Ectodermal cell (in vitro differentiated cells): ENCODE data around the gene WDR18.
A peak's percentile ranks its signal among the peaks of the same experiment; 100 is the strongest.
"Not testable (repeated sequence)": the region's sequence is repeated elsewhere in the genome, so short reads cannot be mapped to it uniquely, and the experiment has no call there.

Source experiments
- H3K27ac ChIP-seq: 2 replicates; pipeline ENCODE4 v1.7.0; 2013; ENCODE audit warnings: mild to moderate bottlenecking, low read depth, low read length; ENCODE audit not compliant: insufficient read depth, poor library complexity, severe bottlenecking
- H3K27me3 ChIP-seq: 2 replicates; pipeline ENCODE4 v1.7.0; 2013; ENCODE audit warnings: mild to moderate bottlenecking, low read length; ENCODE audit not compliant: insufficient read depth, control insufficient read depth, poor library complexity, severe bottlenecking
- H3K36me3 ChIP-seq: one replicate; pipeline ENCODE4 v1.7.0; 2013; ENCODE audit warnings: low read length; ENCODE audit not compliant: control insufficient read depth, insufficient read depth
- H3K4me1 ChIP-seq: one replicate; pipeline ENCODE4 v1.7.0; 2013; ENCODE audit warnings: low read length; ENCODE audit not compliant: control insufficient read depth, insufficient read depth
- H3K4me3 ChIP-seq: 2 replicates; pipeline ENCODE4 v1.7.0; 2013; ENCODE audit warnings: low read depth, low read length, control low read depth; ENCODE audit not compliant: insufficient read depth
- H3K9me3 ChIP-seq: 2 replicates; pipeline ENCODE4 v1.7.0; 2013; ENCODE audit warnings: mild to moderate bottlenecking, low read length, moderate library complexity; ENCODE audit not compliant: control insufficient read depth
- WGBS, 2 experiments: methylation state at CpG; one replicate each; pipeline ENCODE4 v1.1.7; 2013; ENCODE audit warnings: missing lambda C conversion rate in 2 of 2; 5-methylcytosine and 5-hydroxymethylcytosine counted together

Gene WDR18

GRCh38 chr19:1023883-1024188 lies 39.7 kb downstream of the WDR18 start:
- not testable (repeated sequence) for H3K4me3 ChIP-seq, H3K27me3 ChIP-seq, H3K36me3 ChIP-seq, H3K27ac ChIP-seq, H3K9me3 ChIP-seq
- 95 to 96% methylated on average over 5 of the region's 5 CpGs for WGBS, 2 experiments
- H3K4me1 ChIP-seq = peaks cover 12% of the 10 kb centered on the region

DNA sequence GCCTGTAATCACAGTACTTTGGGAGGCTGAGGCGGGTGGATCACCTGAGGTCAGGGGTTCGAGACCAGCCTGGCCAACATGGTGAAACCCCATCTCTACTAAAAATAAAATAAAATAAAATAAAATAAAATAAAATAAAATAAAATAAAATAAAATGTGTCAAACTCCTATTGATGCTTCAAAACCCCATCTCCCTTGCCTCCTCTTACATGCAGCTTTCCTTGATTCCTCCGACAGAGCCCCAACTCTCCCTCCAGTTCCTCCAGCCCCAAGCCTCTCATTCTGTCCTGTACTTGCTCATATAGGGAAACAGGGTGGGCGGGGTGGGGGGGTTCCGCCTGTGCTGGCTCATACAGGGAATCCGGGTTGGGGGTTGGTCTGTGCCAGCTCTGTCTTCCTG lies 40.9 kb downstream of the WDR18 start:
- H3K4me1 ChIP-seq, H3K27ac ChIP-seq: not testable (repeated sequence)

DNA sequence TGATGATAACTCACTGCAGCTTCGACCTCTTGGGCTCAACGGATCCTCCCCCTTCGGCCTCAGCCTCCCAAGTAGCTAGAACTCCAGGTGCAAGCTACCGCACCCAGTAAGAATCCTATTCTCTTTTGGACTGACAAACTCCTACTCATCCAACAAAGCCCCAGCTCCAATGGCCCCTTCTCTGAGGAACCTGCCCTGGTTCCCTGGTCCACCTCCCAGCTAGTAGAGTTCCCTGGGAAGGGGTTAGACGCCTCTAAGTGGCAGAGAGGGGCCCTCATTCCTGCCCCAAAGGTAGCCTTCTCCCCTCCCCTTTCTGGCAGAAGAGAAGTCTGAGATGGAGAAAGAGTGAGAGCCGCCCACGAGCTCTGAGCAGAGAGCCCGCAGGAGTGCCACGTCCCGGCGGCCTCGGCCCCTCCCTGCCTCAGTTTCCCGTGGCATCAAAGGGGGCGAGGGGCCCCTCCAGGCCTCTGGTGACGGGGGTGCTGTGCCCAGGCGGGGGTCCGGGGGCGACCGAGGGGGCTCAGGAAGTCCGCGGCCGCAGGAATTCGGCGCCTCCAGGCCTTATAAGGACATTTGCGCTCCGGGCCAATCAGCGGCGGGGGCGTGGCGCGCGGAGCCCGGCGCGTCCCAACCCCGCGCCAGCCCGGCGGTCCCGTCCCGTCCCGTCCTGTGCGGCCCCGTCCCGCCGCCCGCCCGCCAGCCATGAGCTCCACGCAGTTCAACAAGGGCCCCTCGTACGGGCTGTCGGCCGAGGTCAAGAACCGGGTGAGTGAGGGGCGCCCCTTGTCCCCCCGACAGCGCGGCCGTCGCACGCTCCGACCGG lies 42.0 kb downstream of the WDR18 start, which contains the start of gene CNN2:
Gene CNN2 (plus strand): TSS at position 649 of the 823 bp plus-strand sequence. CDS start 54 bp downstream, at position 703.
- Histone ChIP-seq H3K27me3 (no peaks in the 10 kb centered on the region), H3K36me3 (peaks cover 4% of the 10 kb centered on the region), H3K9me3 (no peaks in the 10 kb centered on the region), H3K4me1 (no peaks in the 10 kb centered on the region), H3K27ac (peak within 1 kb of the TSS; percentile 97), H3K4me3 (peak within 1 kb of the TSS; percentile 89)
- 1% methylated on average over 63 of the region's 63 CpGs for WGBS, 2 experiments

More for the DNA sequence above, 40.9 kb downstream of the WDR18 start:
- not testable (repeated sequence) for H3K4me3 ChIP-seq, H3K27me3 ChIP-seq, H3K36me3 ChIP-seq, H3K9me3 ChIP-seq
- WGBS, 2 experiments = 95 to 97% methylated on average over 4 to 5 of the region's 6 CpGs

- Histone ChIP-seq H3K27me3 (no peaks in the 10 kb centered on the region), H3K4me1 (no peaks in the 10 kb centered on the region), H3K27ac (peak overlapping the region; percentile 97), H3K9me3 (no peaks in the 10 kb centered on the region), H3K36me3 (peaks cover 6% of the 10 kb centered on the region), H3K4me3 (peak overlapping the region; percentile 89)
- WGBS, 2 experiments = 0 to 1% methylated on average over 36 of the region's 36 CpGs
These were observed 42.9 kb downstream of the WDR18 start for GRCh38 chr19:1026783-1027649.

DNA sequence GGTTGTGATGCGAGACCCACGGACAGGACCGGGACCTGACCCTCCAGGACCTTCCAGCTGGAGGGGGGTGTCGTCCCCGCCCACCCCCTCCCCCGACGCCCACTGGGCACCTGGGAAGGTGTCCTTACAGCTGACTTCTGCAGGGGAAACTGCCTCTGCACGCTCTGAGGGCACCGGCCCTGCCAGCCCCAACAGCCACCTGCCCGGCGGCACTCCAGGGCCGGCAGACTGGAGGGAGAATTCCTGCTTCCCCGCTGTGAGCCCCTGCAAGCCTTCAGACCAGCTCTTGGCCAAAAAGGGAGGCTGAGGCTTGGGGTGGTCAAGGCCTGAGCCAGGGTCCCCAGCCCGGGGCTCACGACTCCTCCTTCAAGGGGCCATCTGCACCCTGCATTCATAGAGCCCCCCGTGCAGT lies 43.5 kb downstream of the WDR18 start:
- Histone ChIP-seq H3K4me1 (no peaks in the 10 kb centered on the region), H3K36me3 (peaks cover 12% of the 10 kb centered on the region), H3K27me3 (no peaks in the 10 kb centered on the region), H3K4me3 (peak overlapping the region; percentile 89), H3K9me3 (no peaks in the 10 kb centered on the region), H3K27ac (peak overlapping the region; percentile 64)
- 2 to 3% methylated on average over 16 of the region's 16 CpGs for WGBS, 2 experiments

DNA sequence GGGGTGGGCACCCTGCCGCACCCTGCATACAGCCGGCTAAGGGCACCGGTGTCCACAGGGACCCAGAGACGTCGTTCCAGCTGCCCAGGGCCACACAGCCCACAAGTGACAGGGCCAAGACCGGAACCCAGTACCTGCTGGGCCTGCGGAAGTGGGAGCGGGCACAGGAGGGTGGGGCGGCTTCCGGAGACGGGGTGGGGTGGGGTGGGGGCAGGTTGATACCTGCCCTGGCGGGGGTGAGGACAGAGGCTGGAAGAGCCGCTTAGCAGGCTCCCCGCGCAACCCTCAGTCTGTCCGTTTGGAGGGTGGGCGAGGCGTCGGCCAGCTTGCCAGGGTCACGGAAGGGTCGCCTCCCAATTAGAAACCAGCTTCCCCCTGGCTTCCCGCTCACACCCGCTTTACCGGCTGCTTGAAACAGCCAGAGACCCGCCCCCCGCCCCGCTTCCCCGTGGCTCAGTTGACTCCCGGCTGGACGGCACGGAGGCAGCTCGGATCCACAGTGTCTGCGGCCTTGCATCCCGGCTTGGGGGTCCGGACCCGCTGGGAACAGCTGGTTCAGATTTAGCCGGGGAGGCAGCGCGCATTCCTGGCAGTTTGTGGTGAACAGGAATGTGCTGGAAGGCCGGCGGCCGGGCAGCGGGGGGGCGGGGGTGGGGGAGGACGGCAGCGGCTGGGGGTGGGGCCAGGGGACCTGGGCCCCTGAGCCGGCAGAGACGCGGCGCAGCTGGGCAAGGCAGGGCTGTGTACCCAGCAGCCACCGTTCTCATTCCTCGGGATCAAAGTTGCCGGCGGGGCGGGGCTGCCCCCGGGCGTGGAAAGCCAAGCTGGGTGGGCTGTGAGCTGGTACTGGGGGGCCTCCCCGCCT lies 44.1 kb downstream of the WDR18 start:
- Histone ChIP-seq H3K27me3 (no peaks in the 10 kb centered on the region), H3K27ac (peak overlapping the region; percentile 87), H3K4me1 (no peaks in the 10 kb centered on the region), H3K4me3 (peak overlapping the region; percentile 89), H3K36me3 (peaks cover 18% of the 10 kb centered on the region), H3K9me3 (no peaks in the 10 kb centered on the region)
- whole genome bisulfite sequencing, 2 experiments = 2% methylated on average over 58 of the region's 58 CpGs

GRCh38 chr19:1032264-1032867 lies 48.2 kb downstream of the WDR18 start:
- Histone ChIP-seq H3K27me3 (no peaks in the 10 kb centered on the region), H3K36me3 (peaks cover 24% of the 10 kb centered on the region), H3K4me3 (no peak overlapping the region), H3K27ac (no peak overlapping the region), H3K4me1 (no peaks in the 10 kb centered on the region), H3K9me3 (no peaks in the 10 kb centered on the region)
- 91 to 92% methylated on average over 20 of the region's 20 CpGs for WGBS, 2 experiments

- 88% methylated on average over 29 of the region's 29 CpGs for WGBS, 2 experiments
- Histone ChIP-seq H3K4me1 (peaks cover 9% of the 10 kb centered on the region), H3K9me3 (no peaks in the 10 kb centered on the region), H3K36me3 (peaks cover 25% of the 10 kb centered on the region), H3K4me3 (no peak overlapping the region), H3K27ac (no peak overlapping the region), H3K27me3 (no peaks in the 10 kb centered on the region)
These were observed 52.0 kb downstream of the WDR18 start for GRCh38 chr19:1035998-1036621.

- no peaks in the 10 kb centered on the region for H3K27me3 ChIP-seq
- H3K27ac ChIP-seq = no peak overlapping the region
- WGBS, 2 experiments = 94 to 95% methylated on average over 22 of the region's 22 CpGs
- no peaks in the 10 kb centered on the region for H3K9me3 ChIP-seq
- peaks cover 9% of the 10 kb centered on the region for H3K4me1 ChIP-seq
- H3K36me3 ChIP-seq = peaks cover 17% of the 10 kb centered on the region
- no peak overlapping the region for H3K4me3 ChIP-seq
These were observed 53.5 kb downstream of the WDR18 start for GRCh38 chr19:1037621-1038064.
